PFSK-1 (cell line): ENCODE results near the gene FAT4.

ENCODE experiments used
- FOXP2 ChIP-seq: optimal IDR thresholded peaks from 2 replicates; pipeline ENCODE3; 2011; ENCODE audit warnings: borderline replicate concordance, control low read depth, inconsistent platforms; ENCODE audit not compliant: insufficient read depth; ENCODE audit errors: extremely low read length, extremely low read depth
- POLR2AphosphoS5 ChIP-seq: IDR thresholded peaks from 2 replicates; pipeline ENCODE4 v1.6.1; 2012; ENCODE audit warnings: low read depth, mild to moderate bottlenecking, control low read depth, low read length, moderate library complexity
- REST ChIP-seq, 2 experiments: IDR thresholded peaks; 2 replicates each; pipeline versions ENCODE4 v1.6.1 to v1.8.0; 2011 to 2012; ENCODE audit warnings: low read depth in 2 of 2, low read length in 2 of 2, control low read depth in 1 of 2, inconsistent platforms in 1 of 2, mild to moderate bottlenecking in 1 of 2, moderate library complexity in 1 of 2; ENCODE audit not compliant: insufficient read depth in 1 of 2
- SIN3A ChIP-seq: IDR thresholded peaks from 2 replicates; pipeline ENCODE4 v1.6.1; 2012; ENCODE audit warnings: mild to moderate bottlenecking, low read length, moderate library complexity, borderline replicate concordance; ENCODE audit not compliant: insufficient read depth
- TAF1 ChIP-seq: IDR thresholded peaks from 2 replicates; pipeline ENCODE4 v1.6.1; 2012; ENCODE audit warnings: low read length, control low read depth, borderline replicate concordance; ENCODE audit not compliant: insufficient read depth

Gene FAT4

DNA sequence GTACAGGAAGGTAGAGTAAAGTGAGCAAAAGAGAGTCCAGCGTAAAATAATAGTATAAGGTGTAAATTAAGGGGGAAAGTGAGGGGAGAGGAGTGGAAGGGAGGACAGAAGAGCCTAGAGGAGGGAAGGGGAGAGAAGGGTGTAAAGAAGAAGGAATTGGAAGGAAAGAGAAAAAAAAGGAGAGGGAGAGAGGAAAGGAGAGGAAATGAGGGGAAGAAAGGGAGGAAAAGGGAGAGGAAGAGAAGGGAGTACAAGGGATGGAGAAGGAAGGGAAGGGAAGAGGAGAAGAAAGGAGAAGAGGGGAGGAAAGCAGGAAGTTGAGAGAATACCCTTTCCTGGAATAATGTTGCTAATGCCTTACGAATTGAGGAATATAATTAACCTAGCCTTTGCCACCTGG, 3.3 kb upstream of the FAT4 start:
- no peak for TF ChIP-seq FOXP2
- TF ChIP-seq REST (IDR thresholded peaks at IDR 0.05; ENCODE audit: insufficient read depth in 1 of 2, low read depth in 2 of 2, low read length in 2 of 2): no peak
- TF ChIP-seq TAF1: no peak
- TF ChIP-seq POLR2AphosphoS5: no peak
- no peak for TF ChIP-seq SIN3A

DNA sequence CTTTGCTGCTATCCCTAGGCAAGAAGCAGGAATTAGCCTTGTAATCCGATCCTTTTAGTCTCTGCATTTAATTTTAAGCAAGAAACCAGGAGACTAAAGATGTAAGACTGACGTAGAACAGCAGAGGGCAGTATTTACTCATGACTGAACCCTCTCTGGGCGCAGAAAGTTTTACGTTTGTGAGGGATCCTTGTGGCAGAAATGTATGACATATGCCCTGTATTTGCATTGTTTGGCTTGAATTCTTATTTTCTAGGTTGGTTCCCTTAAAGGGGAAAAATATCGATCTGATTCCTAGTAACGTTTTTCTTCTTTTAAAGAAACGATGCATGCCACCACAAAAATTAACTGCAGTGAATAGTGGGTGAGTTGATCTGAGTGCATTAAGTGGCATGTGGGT, 1.3 kb upstream of the FAT4 start:
- TF ChIP-seq FOXP2 (no peak), TAF1 (no peak), SIN3A (no peak), POLR2AphosphoS5 (no peak), REST (IDR thresholded peaks at IDR 0.05; ENCODE audit: insufficient read depth in 1 of 2, low read depth in 2 of 2, low read length in 2 of 2) (no peak)

DNA sequence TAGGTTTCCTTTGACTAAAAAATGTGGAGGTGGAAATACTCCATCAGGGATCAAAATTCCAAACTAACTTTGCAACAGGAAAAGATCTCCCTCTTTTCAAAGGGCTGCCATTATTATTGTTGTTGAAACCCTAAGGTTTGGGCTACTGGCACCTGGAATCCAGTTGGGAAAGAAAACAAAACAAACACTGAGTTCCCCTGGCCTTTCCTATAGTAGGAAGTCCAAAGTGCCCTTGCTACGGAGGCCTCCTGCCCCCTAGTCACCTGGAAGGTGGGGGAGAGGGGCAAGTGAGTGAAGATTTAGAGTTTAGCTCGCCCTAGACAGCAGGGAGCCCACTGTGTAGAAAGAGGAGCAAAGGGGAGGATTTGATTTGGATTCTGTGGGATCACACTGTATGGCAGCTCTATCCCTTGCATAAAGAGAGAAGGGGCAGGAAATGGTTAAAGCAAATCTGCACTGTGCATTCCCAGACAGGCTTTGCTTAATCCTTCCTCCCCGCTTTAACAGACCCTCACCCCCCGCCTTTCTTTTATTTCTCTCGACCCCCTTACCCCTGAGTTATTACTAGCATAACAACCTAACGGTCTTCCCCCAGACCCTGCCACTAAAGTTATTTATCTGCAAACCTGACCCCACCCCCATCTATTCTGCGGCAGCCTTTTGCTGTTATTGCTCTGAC, 627 bp upstream of the FAT4 start:
- TF ChIP-seq FOXP2: no peak
- TF ChIP-seq TAF1: no peak
- no peak for TF ChIP-seq POLR2AphosphoS5
- no peak for TF ChIP-seq REST (IDR thresholded peaks at IDR 0.05; ENCODE audit: insufficient read depth in 1 of 2, low read depth in 2 of 2, low read length in 2 of 2)
- no peak for TF ChIP-seq SIN3A

GRCh38 chr4:125315576-125316400, 1.0 kb downstream of the FAT4 start:
- no peak for TF ChIP-seq POLR2AphosphoS5
- TF ChIP-seq FOXP2: no peak
- no peak for TF ChIP-seq TAF1
- TF ChIP-seq REST (IDR thresholded peaks at IDR 0.05; ENCODE audit: insufficient read depth in 1 of 2, low read depth in 2 of 2, low read length in 2 of 2): no peak
- TF ChIP-seq SIN3A: no peak
